ENCODE data around the gene DCDC2C. TPM values are rescaled to one million over a fixed set of nuclear protein-coding genes. Genes with fewer than 3 reads are reported as not detected.

Gene DCDC2C
- polyA plus RNA-seq, 1 of the 3 experiments (the other 2 are of a cell fraction) = not detected

GRCh38 chr2:3712424-3712823, 9.0 kb downstream of the DCDC2C start:
- no peaks in the 10 kb centered on the region for H3K36me3 ChIP-seq (replicated peaks in 1 of 2; ENCODE audit: control insufficient read depth in 1 of 2, insufficient read depth in 2 of 2, low read length in 1 of 2)
- TF ChIP-seq, protein P1, sequence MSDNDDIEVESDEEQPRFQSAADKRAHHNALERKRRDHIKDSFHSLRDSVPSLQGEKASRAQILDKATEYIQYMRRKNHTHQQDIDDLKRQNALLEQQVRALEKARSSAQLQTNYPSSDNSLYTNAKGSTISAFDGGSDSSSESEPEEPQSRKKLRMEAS (IDR thresholded peaks at IDR 0.05; ENCODE audit: low read depth) = no peak
- TF ChIP-seq, protein P2, sequence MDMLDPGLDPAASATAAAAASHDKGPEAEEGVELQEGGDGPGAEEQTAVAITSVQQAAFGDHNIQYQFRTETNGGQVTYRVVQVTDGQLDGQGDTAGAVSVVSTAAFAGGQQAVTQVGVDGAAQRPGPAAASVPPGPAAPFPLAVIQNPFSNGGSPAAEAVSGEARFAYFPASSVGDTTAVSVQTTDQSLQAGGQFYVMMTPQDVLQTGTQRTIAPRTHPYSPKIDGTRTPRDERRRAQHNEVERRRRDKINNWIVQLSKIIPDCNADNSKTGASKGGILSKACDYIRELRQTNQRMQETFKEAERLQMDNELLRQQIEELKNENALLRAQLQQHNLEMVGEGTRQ (IDR thresholded peaks at IDR 0.05; ENCODE audit: borderline replicate concordance, low read depth, low read length) = no peak
- TF ChIP-seq TCF12 (IDR thresholded peaks at IDR 0.05) (no peak), SMC3 (IDR thresholded peaks at IDR 0.05; ENCODE audit: low read depth, low read length) (no peak), TAF1 (IDR thresholded peaks at IDR 0.05; ENCODE audit: borderline replicate concordance, low read depth, low read length) (no peak), FOXJ3 (CRISPR knock-in tag; IDR thresholded peaks at IDR 0.05) (no peak), MEF2A (IDR thresholded peaks at IDR 0.05; ENCODE audit: borderline replicate concordance, low read depth) (no peak), GABPA (IDR thresholded peaks at IDR 0.05; ENCODE audit: low read depth) (no peak), RAD21 (IDR thresholded peaks at IDR 0.05; ENCODE audit: low read length) (no peak), SIN3A (IDR thresholded peaks at IDR 0.05; ENCODE audit: borderline replicate concordance, low read depth, low read length) (no peak), GATA2 (CRISPR knock-in tag; IDR thresholded peaks at IDR 0.05) (no peak), ELF1 (IDR thresholded peaks at IDR 0.05) (no peak)
- TF ChIP-seq, protein P3, sequence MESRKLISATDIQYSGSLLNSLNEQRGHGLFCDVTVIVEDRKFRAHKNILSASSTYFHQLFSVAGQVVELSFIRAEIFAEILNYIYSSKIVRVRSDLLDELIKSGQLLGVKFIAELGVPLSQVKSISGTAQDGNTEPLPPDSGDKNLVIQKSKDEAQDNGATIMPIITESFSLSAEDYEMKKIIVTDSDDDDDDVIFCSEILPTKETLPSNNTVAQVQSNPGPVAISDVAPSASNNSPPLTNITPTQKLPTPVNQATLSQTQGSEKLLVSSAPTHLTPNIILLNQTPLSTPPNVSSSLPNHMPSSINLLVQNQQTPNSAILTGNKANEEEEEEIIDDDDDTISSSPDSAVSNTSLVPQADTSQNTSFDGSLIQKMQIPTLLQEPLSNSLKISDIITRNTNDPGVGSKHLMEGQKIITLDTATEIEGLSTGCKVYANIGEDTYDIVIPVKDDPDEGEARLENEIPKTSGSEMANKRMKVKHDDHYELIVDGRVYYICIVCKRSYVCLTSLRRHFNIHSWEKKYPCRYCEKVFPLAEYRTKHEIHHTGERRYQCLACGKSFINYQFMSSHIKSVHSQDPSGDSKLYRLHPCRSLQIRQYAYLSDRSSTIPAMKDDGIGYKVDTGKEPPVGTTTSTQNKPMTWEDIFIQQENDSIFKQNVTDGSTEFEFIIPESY (IDR thresholded peaks at IDR 0.05; ENCODE audit: borderline replicate concordance, low read depth) = no peak
- TF ChIP-seq, protein P4, sequence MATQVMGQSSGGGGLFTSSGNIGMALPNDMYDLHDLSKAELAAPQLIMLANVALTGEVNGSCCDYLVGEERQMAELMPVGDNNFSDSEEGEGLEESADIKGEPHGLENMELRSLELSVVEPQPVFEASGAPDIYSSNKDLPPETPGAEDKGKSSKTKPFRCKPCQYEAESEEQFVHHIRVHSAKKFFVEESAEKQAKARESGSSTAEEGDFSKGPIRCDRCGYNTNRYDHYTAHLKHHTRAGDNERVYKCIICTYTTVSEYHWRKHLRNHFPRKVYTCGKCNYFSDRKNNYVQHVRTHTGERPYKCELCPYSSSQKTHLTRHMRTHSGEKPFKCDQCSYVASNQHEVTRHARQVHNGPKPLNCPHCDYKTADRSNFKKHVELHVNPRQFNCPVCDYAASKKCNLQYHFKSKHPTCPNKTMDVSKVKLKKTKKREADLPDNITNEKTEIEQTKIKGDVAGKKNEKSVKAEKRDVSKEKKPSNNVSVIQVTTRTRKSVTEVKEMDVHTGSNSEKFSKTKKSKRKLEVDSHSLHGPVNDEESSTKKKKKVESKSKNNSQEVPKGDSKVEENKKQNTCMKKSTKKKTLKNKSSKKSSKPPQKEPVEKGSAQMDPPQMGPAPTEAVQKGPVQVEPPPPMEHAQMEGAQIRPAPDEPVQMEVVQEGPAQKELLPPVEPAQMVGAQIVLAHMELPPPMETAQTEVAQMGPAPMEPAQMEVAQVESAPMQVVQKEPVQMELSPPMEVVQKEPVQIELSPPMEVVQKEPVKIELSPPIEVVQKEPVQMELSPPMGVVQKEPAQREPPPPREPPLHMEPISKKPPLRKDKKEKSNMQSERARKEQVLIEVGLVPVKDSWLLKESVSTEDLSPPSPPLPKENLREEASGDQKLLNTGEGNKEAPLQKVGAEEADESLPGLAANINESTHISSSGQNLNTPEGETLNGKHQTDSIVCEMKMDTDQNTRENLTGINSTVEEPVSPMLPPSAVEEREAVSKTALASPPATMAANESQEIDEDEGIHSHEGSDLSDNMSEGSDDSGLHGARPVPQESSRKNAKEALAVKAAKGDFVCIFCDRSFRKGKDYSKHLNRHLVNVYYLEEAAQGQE (IDR thresholded peaks at IDR 0.05; ENCODE audit: low read depth, low read length) = no peak
- no peaks in the 10 kb centered on the region for H3F3A ChIP-seq (replicated peaks; ENCODE audit: insufficient read depth)
- H3K27me3 ChIP-seq (ENCODE audit: insufficient read depth) = no peaks in the 10 kb centered on the region
- H3K79me2 ChIP-seq (ENCODE audit: insufficient read depth) = no peaks in the 10 kb centered on the region
- 28% methylated on average over 3 of the region's 3 CpGs for WGBS (ENCODE audit: low lambda C conversion rate)
- CTCF ChIA-PET = interaction anchor here (1.1 to 5.3 kb wide), 4 partner anchors 15 to 115 kb away, joined by 3 to 42 read pairs (median 4); no protein-coding TSS in a partner anchor
- H2AFZ ChIP-seq (ENCODE audit: low read depth) = no peak overlapping the region
- H3K4me3 ChIP-seq (ENCODE audit: low read depth in 2 of 2, low read length in 1 of 2) = no peak overlapping the region
- POLR2A ChIA-PET = no interaction called here
- no peaks in the 10 kb centered on the region for H4K20me1 ChIP-seq (ENCODE audit: insufficient read depth)
- H3K9me2 ChIP-seq = no peaks in the 10 kb centered on the region
- no peaks in the 10 kb centered on the region for H3K9me3 ChIP-seq
- H3K9ac ChIP-seq = no peak overlapping the region
- no peak overlapping the region for H3K4me2 ChIP-seq
- no peaks in the 10 kb centered on the region for H3K4me1 ChIP-seq (ENCODE audit: control insufficient read depth in 1 of 2, insufficient read depth in 2 of 2, low read depth in 1 of 2, low read length in 1 of 2)
- H3K27ac ChIP-seq (ENCODE audit: low read depth in 2 of 2, low read length in 1 of 2) = no peak overlapping the region
- no peak for DNase-seq
